Measurements from ENCODE around the gene KDM3B.
"Not testable (repeated sequence)": the region's sequence is repeated elsewhere in the genome, so short reads cannot be mapped to it uniquely, and the experiment has no call there.

The KDM3B gene

DNA sequence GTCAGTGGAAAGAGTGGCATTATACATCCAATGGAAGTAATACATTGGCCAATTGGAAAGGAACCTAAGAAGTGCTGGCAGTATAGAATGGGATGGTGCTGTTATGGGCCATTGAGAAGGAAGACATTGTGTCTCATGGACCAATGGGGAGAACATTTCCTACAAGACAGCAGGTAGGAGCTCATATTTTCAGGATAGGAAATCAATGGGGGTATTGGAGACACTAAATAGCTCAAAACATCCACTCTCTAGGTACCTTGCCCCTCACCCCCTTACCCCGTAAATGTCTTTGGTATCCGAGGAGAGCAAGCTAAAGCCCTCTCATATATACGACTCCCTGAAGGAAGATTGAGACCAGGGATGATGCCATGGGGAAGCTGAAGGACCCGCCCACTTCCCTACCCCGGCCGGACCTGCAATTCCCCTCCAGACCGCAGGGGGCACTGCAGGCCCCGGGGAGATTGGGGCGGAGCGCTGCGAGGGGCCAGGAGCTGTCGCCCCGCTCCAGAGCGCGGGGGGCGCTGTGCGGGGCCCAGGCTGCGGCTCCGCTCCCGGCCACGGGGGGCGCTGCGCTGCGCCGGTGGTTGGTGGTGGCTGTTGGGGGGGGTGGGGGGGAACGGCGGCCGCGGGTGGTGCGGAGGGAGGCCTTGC lies at the start of gene KDM3B:
TSS of gene KDM3B (plus strand) at position 615 of the 651 bp plus-strand sequence. CDS start 111 bp downstream, outside the sequence.
- DNase-seq = peak; percentile 85

DNA sequence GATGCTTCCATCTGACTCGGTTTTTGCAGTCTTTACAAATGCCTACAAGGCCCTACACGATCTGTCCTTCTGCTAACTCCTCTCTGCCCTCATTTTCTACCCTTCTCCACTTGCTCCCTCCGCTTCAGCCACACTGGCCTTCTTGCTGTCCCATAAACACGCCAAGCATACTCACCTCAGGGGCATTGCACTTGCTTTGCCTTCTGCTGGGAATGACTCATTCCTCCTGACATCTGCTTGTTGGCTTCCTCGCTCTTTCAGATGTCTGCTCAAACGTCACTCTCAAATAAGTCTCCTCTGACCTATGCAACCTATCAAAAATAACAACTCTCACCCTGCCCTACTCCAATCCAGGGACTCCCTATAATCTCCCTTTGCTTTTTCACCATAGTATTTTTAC lies 49.1 kb upstream of the KDM3B start:
- DNase-seq = peak; percentile 56

DNA sequence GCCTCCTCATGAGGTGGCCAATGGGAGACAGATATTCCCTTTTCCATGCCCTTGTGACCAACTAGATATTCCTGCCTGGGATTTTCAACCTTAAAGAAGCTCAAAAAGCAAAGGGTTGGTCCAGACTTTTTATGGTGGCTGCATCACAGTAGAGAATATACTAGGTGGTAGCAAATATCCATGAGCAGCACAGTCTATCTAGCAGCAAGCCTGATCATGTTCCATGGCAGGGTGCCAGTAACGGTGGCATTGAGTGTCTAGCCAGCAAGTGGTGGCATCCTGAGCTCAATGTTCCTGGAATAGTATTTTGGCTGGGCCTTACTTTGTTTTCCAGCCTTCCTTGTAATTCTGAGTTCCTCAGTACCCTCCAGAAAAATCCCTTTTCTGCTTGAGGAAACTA lies 46.7 kb upstream of the KDM3B start:
- no peak for DNase-seq

GRCh38 chr5:138315751-138316278 lies 36.7 kb upstream of the KDM3B start:
- DNase-seq = no peak

- no peak for DNase-seq
Measured at GRCh38 chr5:138316355-138316754, 36.1 kb upstream of the KDM3B start.

- not testable (repeated sequence) for DNase-seq
Measured at GRCh38 chr5:138318211-138318610, 34.3 kb upstream of the KDM3B start.

GRCh38 chr5:138330813-138331448 lies 21.6 kb upstream of the KDM3B start:
- DNase-seq = peak; percentile 34

GRCh38 chr5:138331449-138332368 lies 20.8 kb upstream of the KDM3B start, which contains the start of gene CDC25C:
CDC25C (minus strand) TSS chr5:138331804; CDS start chr5:138331180, 624 bp downstream.
- DNase-seq = peak; percentile 100

DNA sequence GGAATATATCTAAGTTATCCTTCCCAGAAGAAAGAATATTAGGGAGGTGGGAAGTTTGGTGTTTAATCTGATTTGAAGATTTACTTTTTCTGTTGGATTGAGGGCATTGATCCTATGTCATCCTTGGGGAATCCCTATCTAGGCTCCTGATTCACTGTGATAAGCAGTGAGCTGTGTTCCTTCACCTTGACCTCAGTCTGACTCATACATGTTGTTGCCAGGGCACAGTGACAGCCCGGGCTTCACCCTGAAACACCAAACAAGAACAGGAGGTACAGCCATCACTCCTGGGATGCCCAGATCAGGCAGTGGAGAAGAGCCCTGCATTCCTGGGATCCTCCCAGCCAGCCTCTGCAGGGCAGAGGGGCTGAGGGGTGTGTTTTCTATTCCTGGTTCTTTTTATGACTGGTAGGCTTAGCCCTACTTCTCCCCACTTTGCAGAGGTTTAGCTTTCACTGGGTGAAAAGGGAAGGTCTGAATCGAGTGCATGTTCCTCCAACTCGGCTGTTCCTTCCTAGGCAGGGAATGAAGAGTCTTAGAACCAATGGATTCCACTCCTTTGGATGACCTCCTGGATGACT lies 17.5 kb upstream of the KDM3B start:
- DNase-seq = peak; percentile 38

GRCh38 chr5:138336952-138337684 lies 15.4 kb upstream of the KDM3B start:
- peak; percentile 83 for DNase-seq

DNA sequence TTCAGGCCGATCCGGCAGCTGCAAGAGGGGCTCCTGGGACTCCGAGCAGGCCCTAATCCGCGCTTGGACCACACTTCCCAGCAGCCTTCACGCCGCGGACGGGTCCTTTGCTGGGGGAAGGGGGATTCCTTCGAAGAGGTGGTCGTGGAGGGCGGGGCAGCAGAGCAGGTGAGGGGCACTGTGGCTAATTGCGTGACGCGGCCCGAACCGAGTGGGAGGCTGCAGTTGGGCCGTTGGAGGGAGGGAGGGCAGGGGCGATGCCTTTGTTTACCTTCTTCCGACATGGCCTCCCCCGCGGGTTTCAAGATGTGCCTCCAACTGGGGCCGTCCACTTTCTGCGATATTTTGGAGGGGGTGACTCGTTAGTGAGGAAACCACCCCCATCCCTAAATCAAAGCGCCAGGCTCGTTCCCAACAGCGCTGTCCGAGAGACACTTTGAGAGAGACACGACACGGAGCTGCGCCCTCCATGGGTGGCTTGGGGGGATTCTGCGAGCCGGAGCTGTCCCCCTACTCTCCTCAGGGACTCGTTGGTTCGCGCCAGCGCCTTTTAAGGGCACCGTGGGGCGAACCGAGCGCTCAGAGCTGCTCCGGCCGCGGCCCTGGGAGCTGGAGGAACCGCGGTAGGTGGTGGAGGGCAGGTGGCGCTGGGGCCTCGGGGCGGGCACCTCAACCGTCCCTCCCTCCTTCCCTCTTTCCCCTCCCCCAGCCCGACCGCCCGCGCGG lies 14.6 kb upstream of the KDM3B start, which contains the start of gene FAM53C:
TSS of gene FAM53C (plus strand) at position 582 of the 726 bp plus-strand sequence. CDS start 3,070 bp downstream, outside the sequence.
- DNase-seq = peak; percentile 93

DNA sequence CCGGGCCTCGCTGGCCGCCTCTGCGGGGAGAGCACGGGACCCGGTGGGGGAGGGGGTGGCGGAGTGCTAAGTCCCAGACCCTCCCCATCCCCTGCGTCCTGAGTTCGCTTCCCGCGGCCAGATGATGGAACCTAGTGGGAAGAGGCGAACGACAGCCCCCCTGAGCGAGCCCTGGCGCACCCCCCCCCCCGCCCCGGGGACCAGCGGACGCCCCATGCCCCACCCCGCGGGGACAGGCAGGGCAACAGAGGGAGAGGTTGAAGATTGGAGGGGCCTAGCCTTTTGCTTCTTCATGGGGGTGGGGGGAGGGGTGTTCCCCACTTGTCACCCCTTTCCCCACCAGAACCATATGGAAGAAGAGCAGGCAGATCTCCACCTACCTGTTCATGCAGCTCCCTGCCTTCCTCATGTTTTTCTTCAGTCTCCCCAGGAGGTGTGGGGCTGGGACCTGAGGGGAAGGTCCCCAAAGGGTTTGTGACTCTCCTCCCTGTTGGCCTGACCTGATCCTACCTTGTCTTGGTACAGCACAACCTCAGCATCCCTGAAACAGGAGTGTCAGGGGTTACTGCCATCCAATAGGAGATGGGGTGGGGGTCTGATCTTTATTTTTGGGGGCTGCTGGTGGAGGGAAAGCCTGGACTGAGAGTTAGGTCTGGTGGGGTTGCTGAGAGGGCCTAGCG lies 13.9 kb upstream of the KDM3B start:
- DNase-seq = no peak

- DNase-seq = no peak
Measured at GRCh38 chr5:138339091-138339456, 13.4 kb upstream of the KDM3B start.

GRCh38 chr5:138339464-138339863 lies 13.0 kb upstream of the KDM3B start:
- DNase-seq = no peak

GRCh38 chr5:138340008-138340407 lies 12.5 kb upstream of the KDM3B start:
- DNase-seq = no peak

DNA sequence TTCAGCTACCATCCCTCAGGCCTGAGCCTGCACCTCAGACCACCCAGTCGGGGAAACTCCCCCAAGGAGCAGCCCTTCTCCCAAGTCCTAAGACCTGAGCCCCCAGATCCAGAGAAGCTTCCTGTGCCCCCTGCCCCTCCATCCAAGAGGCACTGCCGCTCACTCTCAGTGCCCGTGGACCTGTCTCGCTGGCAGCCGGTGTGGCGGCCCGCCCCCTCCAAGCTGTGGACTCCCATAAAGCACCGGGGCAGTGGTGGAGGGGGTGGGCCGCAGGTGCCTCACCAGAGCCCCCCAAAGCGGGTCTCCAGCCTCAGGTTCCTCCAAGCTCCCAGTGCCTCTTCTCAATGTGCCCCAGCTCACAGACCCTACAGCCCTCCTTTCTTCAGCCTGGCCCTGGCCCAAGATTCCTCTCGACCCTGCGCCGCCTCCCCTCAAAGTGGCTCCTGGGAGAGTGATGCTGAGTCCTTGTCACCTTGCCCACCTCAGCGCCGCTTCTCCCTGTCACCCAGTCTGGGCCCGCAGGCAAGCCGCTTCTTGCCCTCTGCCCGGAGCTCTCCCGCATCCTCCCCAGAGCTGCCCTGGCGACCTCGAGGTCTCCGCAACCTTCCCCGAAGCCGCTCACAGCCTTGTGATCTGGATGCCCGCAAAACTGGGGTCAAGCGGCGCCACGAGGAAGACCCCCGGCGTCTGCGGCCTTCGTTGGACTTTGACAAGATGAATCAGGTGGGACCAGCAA lies 7.4 kb upstream of the KDM3B start:
- DNase-seq = no peak

DNA sequence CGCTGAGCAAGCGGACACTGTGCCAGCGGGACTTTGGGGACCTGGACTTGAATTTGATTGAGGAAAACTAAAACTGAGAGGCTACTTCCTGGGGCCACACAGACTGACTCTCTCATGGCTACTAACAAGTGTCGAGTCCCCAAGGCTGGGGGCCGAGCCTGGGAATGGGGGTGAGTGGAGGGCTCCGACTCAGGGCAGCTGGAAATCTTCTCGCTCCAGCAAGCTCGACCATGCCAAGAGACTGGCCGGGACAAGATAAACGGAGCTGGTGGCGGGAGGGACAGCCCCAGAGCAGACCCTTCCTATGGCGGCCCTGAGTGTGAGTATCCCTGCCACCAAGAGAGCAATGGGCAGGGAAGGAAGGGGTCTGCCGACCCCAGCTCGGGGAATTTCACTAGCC lies 5.6 kb upstream of the KDM3B start:
- DNase-seq = no peak

DNA sequence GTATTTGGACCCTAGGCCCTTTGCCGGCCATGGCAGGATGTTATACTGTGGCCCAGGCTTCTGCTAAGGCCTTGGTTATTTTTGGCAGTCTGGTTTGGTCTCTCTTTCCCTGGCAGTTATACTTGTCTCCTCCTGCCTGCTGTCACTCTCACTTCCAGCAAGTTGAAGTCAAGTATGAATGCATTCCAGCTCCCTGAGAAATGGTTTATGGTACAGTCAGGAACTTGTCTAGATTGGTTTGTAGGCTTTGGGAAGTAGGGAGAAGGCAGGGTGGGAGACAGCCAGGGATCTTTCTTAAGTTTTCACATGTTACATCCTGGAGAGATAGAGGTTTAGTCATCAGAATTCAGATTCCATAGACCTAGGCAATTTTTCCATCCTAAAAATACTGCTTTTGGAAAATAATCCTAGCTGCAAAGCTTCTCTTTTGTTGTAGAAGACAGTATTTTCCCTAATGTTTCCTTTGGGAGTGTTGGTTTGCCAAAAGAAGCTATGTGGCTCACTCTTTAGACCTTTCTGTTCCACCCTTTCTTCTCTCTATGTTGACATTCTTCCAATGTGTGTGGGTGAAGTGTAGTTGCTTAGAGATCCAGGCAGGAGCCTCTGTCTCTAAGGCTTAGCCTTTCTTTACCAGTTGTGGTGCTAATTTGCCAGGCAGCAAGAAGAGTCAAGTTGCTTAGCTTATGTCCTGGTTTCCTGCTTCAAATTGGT lies 2.5 kb upstream of the KDM3B start:
- DNase-seq = no peak

GRCh38 chr5:138350563-138350890 lies 2.0 kb upstream of the KDM3B start:
- DNase-seq = no peak
